Activated naive CD4-positive, alpha-beta T cell treated with anti-CD3 and anti-CD28 coated beads, Interleukin-2, amount 10 ng/mL, durations not matched to agents 7 days and 5 days (primary cell): Measurements from ENCODE around the gene PTPRD.

Experiments
- CTCF ChIA-PET: fragments of 350-600 bp; sonication (Branson Sonifier 250); formaldehyde crosslinking; loops from one replicate; lab custom pipeline; 2021; ENCODE audit warnings: antibody characterized with exemption; lab: Charles Lee
- DNase-seq: peaks from one replicate; pipeline ENCODE4 v3.0.0-alpha.2; 2020
- H3K27ac Mint-ChIP-seq: one replicate; pipeline ENCODE4 v1.8.0; 2021; ENCODE audit warnings: mild to moderate bottlenecking, moderate library complexity, mixed read lengths
- H3K27me3 Mint-ChIP-seq: one replicate; pipeline ENCODE4 v1.8.0; 2021; ENCODE audit warnings: mild to moderate bottlenecking, mixed read lengths
- H3K36me3 Mint-ChIP-seq: one replicate; pipeline ENCODE4 v1.8.0; 2021; ENCODE audit warnings: mixed read lengths
- H3K4me1 Mint-ChIP-seq: one replicate; pipeline ENCODE4 v1.8.0; 2021; ENCODE audit warnings: mixed read lengths
- H3K4me3 Mint-ChIP-seq: one replicate; pipeline ENCODE4 v1.8.0; 2021; ENCODE audit warnings: mild to moderate bottlenecking, moderate library complexity, mixed read lengths
- H3K9me3 Mint-ChIP-seq: one replicate; pipeline ENCODE4 v1.8.0; 2021; ENCODE audit warnings: mixed read lengths

Gene PTPRD

DNA sequence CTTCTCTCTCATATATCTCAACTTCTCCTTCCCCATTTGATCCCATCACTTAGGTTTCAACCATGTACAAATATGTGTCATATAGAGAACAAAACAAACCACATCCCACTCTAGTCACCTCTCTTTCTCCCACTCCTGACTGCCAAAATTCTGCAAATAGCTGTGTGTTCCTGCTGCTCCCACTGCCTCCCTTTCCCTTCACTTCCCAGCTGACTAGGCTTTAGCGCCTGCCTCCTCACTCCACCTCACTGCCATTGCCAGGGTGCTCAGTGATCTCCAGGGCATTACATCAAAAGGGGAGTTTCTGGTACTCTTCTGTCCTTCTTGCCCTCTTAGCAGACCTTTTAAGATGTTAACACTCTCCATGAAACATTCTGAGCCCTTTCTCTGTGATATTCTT lies 2137.9 kb downstream of the PTPRD start:
- CTCF ChIA-PET: no interaction called here
- Mint-ChIP-seq H3K4me3 (no peak overlapping the region), H3K36me3 (no peaks in the 10 kb centered on the region), H3K9me3 (no peaks in the 10 kb centered on the region), H3K4me1 (no peaks in the 10 kb centered on the region), H3K27ac (no peak overlapping the region), H3K27me3 (no peaks in the 10 kb centered on the region)
- no peak for DNase-seq

GRCh38 chr9:8473244-8474020 lies 2139.4 kb downstream of the PTPRD start:
- no peak overlapping the region for H3K4me3 Mint-ChIP-seq
- CTCF ChIA-PET: no interaction called here
- no peaks in the 10 kb centered on the region for H3K9me3 Mint-ChIP-seq
- DNase-seq: no peak
- H3K4me1 Mint-ChIP-seq: no peaks in the 10 kb centered on the region
- H3K27me3 Mint-ChIP-seq: no peaks in the 10 kb centered on the region
- no peak overlapping the region for H3K27ac Mint-ChIP-seq
- H3K36me3 Mint-ChIP-seq: no peaks in the 10 kb centered on the region

DNA sequence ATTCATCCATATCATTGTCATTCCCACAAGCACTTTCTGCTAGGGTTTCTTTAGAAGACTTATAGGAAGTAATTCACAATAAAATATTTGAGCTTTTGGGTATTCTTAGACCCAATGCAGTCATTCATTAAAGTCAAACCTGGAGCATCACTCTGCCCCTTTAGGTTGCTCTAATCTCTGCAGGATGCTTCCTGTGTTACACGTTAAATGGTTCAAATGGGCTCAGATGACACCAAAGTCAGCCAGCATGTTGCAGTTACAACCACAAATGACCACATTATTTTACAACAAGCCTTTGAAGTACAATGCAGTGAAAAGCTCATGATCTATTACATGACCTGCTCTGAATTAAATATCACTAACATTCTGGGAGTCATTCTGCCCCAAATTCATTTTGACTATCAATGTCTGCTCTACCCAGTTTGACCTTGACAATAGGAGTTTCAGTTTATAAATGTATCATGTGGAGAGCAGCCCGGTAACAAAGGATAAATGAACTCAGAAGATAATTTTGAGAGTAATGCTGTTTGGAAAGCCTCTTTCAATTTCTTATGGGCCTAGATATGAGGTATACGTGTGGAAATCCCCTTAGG lies 2144.7 kb downstream of the PTPRD start:
- Mint-ChIP-seq H3K9me3 (no peaks in the 10 kb centered on the region), H3K4me1 (no peaks in the 10 kb centered on the region), H3K27me3 (no peaks in the 10 kb centered on the region), H3K36me3 (no peaks in the 10 kb centered on the region), H3K27ac (no peak overlapping the region), H3K4me3 (no peak overlapping the region)
- CTCF ChIA-PET: interaction anchor here (1.0 kb wide), 1 partner anchor 10 kb away, joined by 3 read pairs; no protein-coding TSS in a partner anchor
- no peak for DNase-seq

- Mint-ChIP-seq H3K27ac (no peak overlapping the region), H3K4me1 (no peaks in the 10 kb centered on the region), H3K9me3 (no peaks in the 10 kb centered on the region), H3K36me3 (no peaks in the 10 kb centered on the region), H3K4me3 (no peak overlapping the region), H3K27me3 (no peaks in the 10 kb centered on the region)
- CTCF ChIA-PET: interaction anchor here (1.2 kb wide), 1 partner anchor 10 kb away, joined by 3 read pairs; no protein-coding TSS in a partner anchor
- no peak for DNase-seq
Measured at GRCh38 chr9:8457816-8458215, 2155.0 kb downstream of the PTPRD start.

GRCh38 chr9:8457055-8457454 lies 2155.7 kb downstream of the PTPRD start:
- no peaks in the 10 kb centered on the region for H3K36me3 Mint-ChIP-seq
- CTCF ChIA-PET: interaction anchor here (1.2 kb wide), 1 partner anchor 11 kb away, joined by 3 read pairs; no protein-coding TSS in a partner anchor
- no peaks in the 10 kb centered on the region for H3K9me3 Mint-ChIP-seq
- H3K4me1 Mint-ChIP-seq: no peaks in the 10 kb centered on the region
- no peak overlapping the region for H3K4me3 Mint-ChIP-seq
- H3K27me3 Mint-ChIP-seq: no peaks in the 10 kb centered on the region
- no peak overlapping the region for H3K27ac Mint-ChIP-seq
- no peak for DNase-seq

- Mint-ChIP-seq H3K4me1 (no peaks in the 10 kb centered on the region), H3K36me3 (no peaks in the 10 kb centered on the region), H3K9me3 (no peaks in the 10 kb centered on the region), H3K27me3 (no peaks in the 10 kb centered on the region), H3K4me3 (no peak overlapping the region), H3K27ac (no peak overlapping the region)
- DNase-seq: no peak
- CTCF ChIA-PET: no interaction called here
Measured at GRCh38 chr9:8456344-8456743, 2156.5 kb downstream of the PTPRD start.

GRCh38 chr9:8450810-8451545 lies 2161.8 kb downstream of the PTPRD start:
- CTCF ChIA-PET: no interaction called here
- no peak overlapping the region for H3K27ac Mint-ChIP-seq
- no peaks in the 10 kb centered on the region for H3K4me1 Mint-ChIP-seq
- no peak overlapping the region for H3K4me3 Mint-ChIP-seq
- H3K36me3 Mint-ChIP-seq: no peaks in the 10 kb centered on the region
- H3K9me3 Mint-ChIP-seq: no peaks in the 10 kb centered on the region
- H3K27me3 Mint-ChIP-seq: no peaks in the 10 kb centered on the region
- no peak for DNase-seq

DNA sequence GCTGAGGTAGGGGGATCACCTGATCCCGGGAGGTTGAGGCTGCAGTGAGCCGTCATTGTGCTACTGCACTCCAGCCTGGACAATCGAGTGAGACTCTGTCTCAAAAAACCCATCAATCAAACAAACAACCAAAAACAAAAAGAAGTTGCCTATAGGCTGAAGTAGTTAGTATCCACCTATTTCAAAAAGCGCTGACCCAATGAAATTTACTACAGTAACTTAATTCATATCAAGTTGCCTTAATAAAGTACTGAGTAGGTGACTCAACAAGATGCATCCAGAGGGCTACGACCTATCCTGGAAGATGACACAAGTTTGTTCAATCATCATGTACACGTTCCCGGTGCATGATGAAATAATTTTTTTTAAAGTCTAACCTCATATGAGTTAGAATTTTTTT lies 2164.6 kb downstream of the PTPRD start:
- Mint-ChIP-seq H3K4me3 (no peak overlapping the region), H3K9me3 (no peaks in the 10 kb centered on the region), H3K27me3 (no peaks in the 10 kb centered on the region), H3K36me3 (no peaks in the 10 kb centered on the region), H3K4me1 (no peaks in the 10 kb centered on the region), H3K27ac (no peak overlapping the region)
- CTCF ChIA-PET: no interaction called here
- no peak for DNase-seq

DNA sequence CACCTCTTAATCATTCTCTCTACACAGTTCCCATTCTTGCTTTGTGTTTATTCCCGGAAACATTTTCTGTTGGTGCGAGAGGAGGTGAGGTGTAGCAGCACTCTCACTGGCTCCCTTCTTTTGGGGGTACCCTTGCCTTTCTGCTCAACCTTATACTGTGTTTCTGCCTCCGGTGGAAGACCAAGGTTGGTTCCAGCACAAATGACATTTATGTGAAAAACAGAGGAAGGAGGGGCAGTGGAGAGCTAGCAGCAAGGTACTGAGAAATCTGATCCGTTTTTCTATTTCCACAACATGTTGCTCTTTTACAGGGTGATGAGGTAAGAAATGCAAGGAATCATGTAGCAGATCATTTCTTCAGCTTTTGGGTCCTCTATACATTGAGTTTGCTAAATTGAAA lies 2165.2 kb downstream of the PTPRD start:
- Mint-ChIP-seq H3K4me3 (no peak overlapping the region), H3K9me3 (no peaks in the 10 kb centered on the region), H3K36me3 (no peaks in the 10 kb centered on the region), H3K27ac (no peak overlapping the region), H3K27me3 (no peaks in the 10 kb centered on the region), H3K4me1 (no peaks in the 10 kb centered on the region)
- CTCF ChIA-PET: no interaction called here
- no peak for DNase-seq

DNA sequence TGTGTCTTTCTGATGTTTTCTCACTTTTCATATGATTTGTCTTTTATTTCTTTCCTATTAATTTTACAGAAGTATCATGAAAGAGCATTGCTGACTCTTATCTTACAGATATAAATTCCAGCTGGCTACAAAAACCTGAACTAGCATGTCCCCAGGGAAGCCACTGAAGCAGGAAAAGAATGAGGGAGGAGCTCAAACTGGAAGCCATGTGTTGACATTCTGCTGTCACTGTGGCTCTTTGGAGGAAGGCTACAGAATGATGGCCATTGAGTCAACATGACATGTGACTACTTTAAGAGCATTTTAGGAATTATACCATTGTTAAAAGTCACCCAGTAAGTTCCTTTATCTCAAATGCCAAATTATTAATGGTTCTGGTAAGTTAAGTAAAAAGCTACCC lies 2174.9 kb downstream of the PTPRD start:
- Mint-ChIP-seq H3K9me3 (no peaks in the 10 kb centered on the region), H3K4me1 (no peaks in the 10 kb centered on the region), H3K27ac (no peak overlapping the region), H3K27me3 (no peaks in the 10 kb centered on the region), H3K4me3 (no peak overlapping the region), H3K36me3 (no peaks in the 10 kb centered on the region)
- CTCF ChIA-PET: no interaction called here
- DNase-seq: no peak

GRCh38 chr9:8437259-8437658 lies 2175.5 kb downstream of the PTPRD start:
- H3K36me3 Mint-ChIP-seq: no peaks in the 10 kb centered on the region
- no peaks in the 10 kb centered on the region for H3K9me3 Mint-ChIP-seq
- H3K4me1 Mint-ChIP-seq: no peaks in the 10 kb centered on the region
- H3K27me3 Mint-ChIP-seq: no peaks in the 10 kb centered on the region
- no peak overlapping the region for H3K4me3 Mint-ChIP-seq
- no peak overlapping the region for H3K27ac Mint-ChIP-seq
- CTCF ChIA-PET: no interaction called here
- DNase-seq: no peak

- no peaks in the 10 kb centered on the region for H3K36me3 Mint-ChIP-seq
- no peak overlapping the region for H3K4me3 Mint-ChIP-seq
- CTCF ChIA-PET: no interaction called here
- H3K4me1 Mint-ChIP-seq: no peaks in the 10 kb centered on the region
- H3K9me3 Mint-ChIP-seq: no peaks in the 10 kb centered on the region
- no peak overlapping the region for H3K27ac Mint-ChIP-seq
- H3K27me3 Mint-ChIP-seq: no peaks in the 10 kb centered on the region
- no peak for DNase-seq
Measured at GRCh38 chr9:8436786-8437185, 2176.0 kb downstream of the PTPRD start.

- no peaks in the 10 kb centered on the region for H3K9me3 Mint-ChIP-seq
- H3K4me3 Mint-ChIP-seq: no peak overlapping the region
- CTCF ChIA-PET: no interaction called here
- H3K27ac Mint-ChIP-seq: no peak overlapping the region
- no peak for DNase-seq
- no peaks in the 10 kb centered on the region for H3K36me3 Mint-ChIP-seq
- no peaks in the 10 kb centered on the region for H3K27me3 Mint-ChIP-seq
- H3K4me1 Mint-ChIP-seq: peaks cover 12% of the 10 kb centered on the region
Measured at GRCh38 chr9:8434621-8435020, 2178.2 kb downstream of the PTPRD start.

GRCh38 chr9:8432224-8432623 lies 2180.6 kb downstream of the PTPRD start:
- H3K4me3 Mint-ChIP-seq: no peak overlapping the region
- no peaks in the 10 kb centered on the region for H3K9me3 Mint-ChIP-seq
- no peak overlapping the region for H3K27ac Mint-ChIP-seq
- CTCF ChIA-PET: interaction anchor here (0.9 kb wide), 1 partner anchor 9 kb away, joined by 3 read pairs; no protein-coding TSS in a partner anchor
- H3K27me3 Mint-ChIP-seq: no peaks in the 10 kb centered on the region
- H3K36me3 Mint-ChIP-seq: no peaks in the 10 kb centered on the region
- no peak for DNase-seq
- H3K4me1 Mint-ChIP-seq: peaks cover 32% of the 10 kb centered on the region
